CD4-positive, alpha-beta T cell treated with Interleukin-15 for 1 hour (primary cell): ENCODE data around the gene NLGN2.

ENCODE experiments used
- DNase-seq: peaks from one replicate; pipeline ENCODE4 v3.0.0-alpha.2; 2020

The NLGN2 gene

GRCh38 chr17:7466639-7467341 is 59.1 kb downstream of the NLGN2 start:
- peak; percentile 54 for DNase-seq

GRCh38 chr17:7467498-7467897 is 59.9 kb downstream of the NLGN2 start:
- DNase-seq: no peak

- DNase-seq: no peak
Measured at GRCh38 chr17:7468290-7468689, 60.6 kb downstream of the NLGN2 start.

GRCh38 chr17:7468804-7469389 is 61.3 kb downstream of the NLGN2 start:
- no peak for DNase-seq
